Measurements from ENCODE around the gene LRP1B. TPM values are rescaled to one million over a fixed set of nuclear protein-coding genes. Genes with fewer than 3 reads are reported as not detected.

LRP1B gene
- total and polyA plus RNA-seq, 2 of the 8 experiments (the other 6 are each of a cell fraction or from before 2014, with no cell fraction given): 0.03 TPM; not detected in 1

- Histone ChIP-seq H3K36me3 (ENCODE audit: control insufficient read depth in 2 of 4, insufficient read depth in 4 of 4, low read length in 3 of 4) (no peaks in the 10 kb centered on the region), H4K5ac (ENCODE audit: insufficient read length, low read depth, low read length) (no peak overlapping the region), H4K91ac (replicated peaks; ENCODE audit: insufficient read length, low read length) (no peak overlapping the region), H3K79me2 (ENCODE audit: control insufficient read depth in 1 of 2, insufficient read depth in 2 of 2, low read length in 2 of 2) (no peaks in the 10 kb centered on the region), H3K14ac (ENCODE audit: insufficient read length) (no peak overlapping the region), H4K20me1 (replicated peaks in 1 of 2; ENCODE audit: control insufficient read depth in 1 of 2, insufficient read depth in 2 of 2, low read length in 2 of 2) (no peaks in the 10 kb centered on the region), H2BK15ac (ENCODE audit: low read length) (no peak overlapping the region), H2AFZ (ENCODE audit: low read length) (no peak overlapping the region), H2AK5ac (ENCODE audit: low read depth, low read length) (no peak overlapping the region), H3K27me3 (replicated peaks in 1 of 4; ENCODE audit: control insufficient read depth in 3 of 4, extremely low read depth in 1 of 4, insufficient read depth in 3 of 4, low read length in 3 of 4) (no peaks in the 10 kb centered on the region), H3K27ac (ENCODE audit: low read depth, low read length) (no peak overlapping the region), H2BK12ac (ENCODE audit: low read depth, low read length) (no peak overlapping the region), H3K23me2 (ENCODE audit: low read depth, low read length) (no peaks in the 10 kb centered on the region), H4K8ac (ENCODE audit: extremely low read depth, insufficient read depth, low read length) (no peak overlapping the region), H3K4ac (replicated peaks; ENCODE audit: insufficient read length, low read depth, low read length) (no peak overlapping the region), H3K23ac (ENCODE audit: insufficient read length) (no peak overlapping the region), H3K4me1 (replicated peaks in 1 of 4; ENCODE audit: control insufficient read depth in 3 of 4, insufficient read depth in 4 of 4, low read length in 3 of 4) (no peaks in the 10 kb centered on the region), H2BK5ac (ENCODE audit: low read depth, low read length) (no peak overlapping the region), H3K79me1 (ENCODE audit: low read depth, low read length) (no peaks in the 10 kb centered on the region), H2BK20ac (ENCODE audit: low read length) (no peak overlapping the region), H3K18ac (ENCODE audit: extremely low read depth, low read length) (no peak overlapping the region), H3K4me2 (ENCODE audit: insufficient read depth in 1 of 2, low read depth in 2 of 2, low read length in 2 of 2) (no peak overlapping the region), H3K9me3 (ENCODE audit: insufficient read depth in 2 of 2, low read depth in 1 of 2, low read length in 1 of 2) (no peaks in the 10 kb centered on the region), H3K9ac (replicated peaks in 1 of 4; ENCODE audit: extremely low read depth in 1 of 4, low read depth in 3 of 4, low read length in 3 of 4) (no peak overlapping the region), H2BK120ac (replicated peaks; ENCODE audit: low read depth, low read length) (no peak overlapping the region), H3K4me3 (ENCODE audit: extremely low read depth in 1 of 4, insufficient read depth in 2 of 4, low read depth in 3 of 4, low read length in 4 of 4) (no peak overlapping the region), H3K56ac (replicated peaks; ENCODE audit: insufficient read length, low read depth, low read length) (no peak overlapping the region)
- CTCF ChIA-PET (ENCODE audit: partially characterized antibody): interaction anchor here (0.6 kb wide), 1 partner anchor 132 kb away, joined by 3 read pairs; no protein-coding TSS in a partner anchor
- no peak for FAIRE-seq
- TF ChIP-seq SIRT6 (IDR thresholded peaks at IDR 0.05; ENCODE audit: low read length) (no peak), SIX5 (IDR thresholded peaks at IDR 0.05; ENCODE audit: low read depth, low read length) (no peak), RBBP5 (IDR thresholded peaks at IDR 0.05; ENCODE audit: borderline replicate concordance, low read depth, low read length) (no peak), E2F6 (IDR thresholded peaks at IDR 0.05) (no peak), KDM1A (IDR thresholded peaks at IDR 0.05; ENCODE audit: borderline replicate concordance, low read length) (no peak), TCF12 (IDR thresholded peaks at IDR 0.05; ENCODE audit: low read depth, low read length) (no peak), TAF7 (optimal IDR thresholded peaks at IDR 0.05; ENCODE audit: borderline replicate concordance, low read depth, low read length) (no peak), JUN (IDR thresholded peaks at IDR 0.05; ENCODE audit: low read depth, low read length) (no peak), POLR2A (IDR thresholded peaks at IDR 0.05; ENCODE audit: control extremely low read depth in 1 of 2, low read depth in 2 of 2, low read length in 2 of 2) (no peak), GTF2F1 (IDR thresholded peaks at IDR 0.05; ENCODE audit: borderline replicate concordance, low read depth, low read length) (no peak), CTCF (IDR thresholded peaks at IDR 0.05; ENCODE audit: control extremely low read depth in 1 of 3, insufficient read depth in 1 of 3, low read depth in 1 of 3, low read length in 3 of 3) (no peak), BCL11A (IDR thresholded peaks at IDR 0.05; ENCODE audit: low read depth in 2 of 2, low read length in 2 of 2) (no peak)
- POLR2A ChIA-PET (ENCODE audit: partially characterized antibody): no interaction called here
- DNase-seq (ENCODE audit: low read depth in 1 of 2, low spot score in 2 of 2): no peak
Measured at GRCh38 chr2:140775411-140775810, 1355.4 kb downstream of the LRP1B start.

Measured in H1 (cell line).